ENCODE results near the gene NEUROD2.

The NEUROD2 gene

GRCh38 chr17:39578272-39578671, 29.4 kb downstream of the NEUROD2 start:
- no peak for DNase-seq

GRCh38 chr17:39576187-39576586, 31.5 kb downstream of the NEUROD2 start:
- DNase-seq = peak; percentile 12

DNA sequence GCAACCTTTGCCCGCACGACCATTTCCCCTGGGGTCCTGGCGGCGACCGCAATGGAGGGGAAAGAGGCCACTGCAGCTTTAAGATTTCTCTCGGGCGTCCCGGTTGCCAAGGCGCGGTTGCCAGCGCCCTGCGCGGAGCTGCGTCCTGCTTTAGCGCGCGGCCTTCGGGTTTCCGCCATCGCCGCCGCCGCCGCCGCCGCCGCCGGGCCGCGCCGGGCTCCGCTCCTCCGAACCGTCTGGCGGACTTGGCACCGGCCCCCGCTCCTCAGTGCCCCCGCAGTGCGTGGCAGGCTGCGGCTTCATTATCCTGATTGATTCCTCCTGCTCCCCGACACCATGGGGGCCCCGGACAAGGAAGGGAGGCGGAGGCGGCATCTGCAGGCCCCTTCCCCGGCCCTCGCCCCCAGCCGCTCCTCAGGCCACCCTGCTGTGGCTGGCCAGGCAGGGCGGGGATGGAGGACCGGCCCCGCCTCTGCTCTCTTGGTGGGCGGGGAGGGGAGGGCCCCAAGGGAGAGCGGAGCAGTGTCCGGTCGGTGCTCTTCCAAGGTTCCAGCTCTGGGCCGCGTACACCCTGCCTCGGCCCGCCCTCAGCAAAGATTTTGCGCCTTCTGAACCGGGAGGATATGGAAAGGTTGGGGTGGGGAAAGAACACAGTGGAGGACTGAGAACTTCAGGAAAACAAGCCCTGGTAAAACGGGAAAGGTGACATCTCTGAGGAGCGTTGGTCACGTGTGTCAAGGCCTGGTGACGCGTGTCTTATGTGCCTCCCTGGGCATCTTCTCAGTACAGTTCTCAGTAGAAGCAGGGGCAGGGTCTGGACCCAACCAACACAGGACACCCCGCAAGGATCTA, 34.0 kb downstream of the NEUROD2 start:
- DNase-seq = peak; percentile 77

DNA sequence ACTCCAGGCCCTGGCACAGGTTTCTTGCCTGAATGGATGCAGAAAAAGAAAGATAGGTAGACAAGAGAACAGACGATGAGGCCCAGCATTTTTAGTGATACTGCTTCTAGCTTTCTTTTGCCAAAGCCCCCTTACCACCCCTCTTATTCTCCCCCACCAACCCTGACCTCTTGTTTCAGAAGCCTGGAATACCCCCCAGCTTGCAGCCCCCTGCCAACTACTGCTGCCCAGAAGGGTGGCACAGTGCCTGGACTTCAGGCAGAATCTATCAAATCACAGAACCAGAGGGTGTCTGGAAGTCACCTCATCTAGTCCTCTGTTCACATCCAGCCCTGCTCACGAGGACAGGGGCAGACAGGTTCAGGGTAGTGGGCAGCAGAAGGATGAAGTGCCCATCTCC, 35.6 kb downstream of the NEUROD2 start:
- DNase-seq = no peak

DNA sequence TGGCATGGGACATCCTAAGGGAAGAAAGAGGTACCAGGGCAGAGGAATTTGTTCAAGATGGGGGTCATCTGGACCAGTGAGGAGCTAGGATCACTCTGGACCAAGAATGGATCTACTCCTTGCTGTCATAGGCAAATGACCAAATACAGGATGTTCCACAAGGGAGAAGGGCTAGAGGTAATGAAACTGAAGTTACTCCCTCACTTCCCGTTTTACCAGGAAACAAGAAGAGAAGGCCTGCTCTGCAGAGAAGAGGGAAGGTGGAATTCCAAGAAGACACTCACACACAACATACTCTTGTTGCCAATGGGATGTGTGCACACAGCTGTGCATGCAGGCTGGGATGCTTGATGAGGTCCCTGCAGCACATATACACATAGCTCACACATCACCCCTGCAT, 38.6 kb downstream of the NEUROD2 start:
- no peak for DNase-seq

- no peak for DNase-seq
Measured at GRCh38 chr17:39568702-39569101, 39.0 kb downstream of the NEUROD2 start.

DNA sequence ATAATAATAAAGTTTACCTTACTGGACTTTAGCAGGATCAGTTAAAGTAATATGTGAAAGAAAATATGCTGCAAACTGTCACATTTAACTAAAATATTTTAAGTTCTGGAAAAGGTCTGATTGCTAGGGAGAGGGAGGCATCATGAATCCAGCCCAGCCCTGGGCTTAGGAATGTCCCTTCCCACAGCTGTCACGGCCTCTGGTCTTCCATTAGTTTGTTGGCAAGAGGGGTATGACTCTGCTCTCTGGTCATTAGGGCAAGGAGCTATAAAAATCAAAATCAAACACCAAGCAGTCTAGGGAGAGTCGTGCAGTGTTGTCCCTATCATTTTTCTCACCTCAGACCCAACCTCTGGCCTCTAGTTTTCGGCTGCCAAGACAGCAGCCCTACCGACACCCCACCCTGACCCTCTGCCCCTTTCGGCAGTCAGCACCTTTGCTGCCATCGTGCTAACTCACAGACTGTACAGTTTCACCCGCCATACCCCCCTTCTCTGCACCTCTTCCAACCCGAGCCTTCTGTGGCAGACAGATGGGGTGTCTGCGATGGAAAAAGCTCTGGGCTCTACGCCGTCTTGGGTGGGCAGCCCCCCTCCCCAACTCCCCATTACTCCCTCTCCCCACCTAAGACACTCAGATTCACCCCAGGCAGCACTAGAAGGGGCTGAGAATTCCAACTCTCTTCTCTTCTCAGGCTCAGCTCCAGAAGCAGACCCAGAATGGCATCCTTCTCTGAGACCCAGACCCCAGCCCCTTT, 41.4 kb downstream of the NEUROD2 start:
- DNase-seq = no peak

- DNase-seq = peak; percentile 16
Measured at GRCh38 chr17:39564211-39564848, 43.4 kb downstream of the NEUROD2 start.

DNA sequence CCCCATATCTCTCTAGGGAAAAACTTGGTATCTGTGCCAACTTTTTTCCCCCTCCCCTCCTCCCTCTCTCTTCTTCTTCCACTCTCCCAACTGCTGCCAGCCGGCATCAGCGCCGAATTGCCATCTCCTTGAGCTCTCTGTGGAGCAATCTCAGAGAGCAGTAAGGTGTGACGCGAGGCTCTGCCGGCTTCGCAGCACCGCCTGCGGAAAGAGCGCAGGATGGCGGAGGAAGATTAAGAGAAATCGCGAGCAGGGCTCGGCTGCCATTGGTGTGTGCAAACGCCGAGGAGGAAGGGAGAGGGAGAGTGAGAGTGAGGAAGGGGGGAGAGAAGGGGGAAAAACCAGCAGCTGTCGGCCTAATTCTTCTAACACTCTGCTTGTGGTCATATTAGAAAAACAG, 44.2 kb downstream of the NEUROD2 start:
- DNase-seq = peak; percentile 17

DNA sequence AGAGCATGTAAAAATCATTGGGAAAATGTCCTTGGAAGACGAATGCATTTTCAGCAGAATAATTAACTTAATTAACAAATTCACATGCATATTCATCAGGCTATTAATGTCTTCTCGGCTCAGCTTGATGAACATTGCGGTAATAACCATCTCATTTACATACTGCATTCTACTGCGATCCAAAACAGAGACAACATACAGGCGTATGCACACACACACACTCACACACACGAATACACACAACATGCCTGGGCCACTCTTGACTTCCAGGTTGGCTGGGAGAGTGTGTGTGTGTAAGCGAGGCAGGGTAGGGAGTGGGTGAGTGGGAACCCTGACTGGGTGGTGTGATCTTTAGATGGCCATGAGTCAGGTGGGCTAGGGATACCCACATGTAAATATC, 44.7 kb downstream of the NEUROD2 start:
- DNase-seq = no peak

GRCh38 chr17:39562395-39562794, 45.3 kb downstream of the NEUROD2 start:
- DNase-seq = no peak

DNA sequence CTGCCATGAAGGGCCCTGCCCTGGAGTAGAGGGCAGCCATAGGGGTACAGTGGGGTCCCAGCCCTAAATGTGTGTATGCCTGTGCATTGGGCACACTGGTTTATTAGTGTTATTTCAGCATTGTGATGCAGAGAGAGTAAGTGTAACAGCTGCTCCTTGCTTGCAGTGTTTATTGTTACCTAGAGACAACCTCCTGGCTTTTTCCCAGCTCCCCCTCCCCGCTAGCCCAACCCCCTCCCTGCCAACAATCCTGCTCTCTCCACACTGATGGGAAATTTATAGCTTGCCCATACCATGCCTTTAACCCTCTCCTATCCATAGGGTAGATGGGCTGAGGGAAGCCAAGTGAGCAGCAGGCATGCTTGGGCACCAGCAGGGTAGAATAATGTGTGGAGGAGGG, 51.3 kb downstream of the NEUROD2 start:
- DNase-seq = peak; percentile 16

- no peak for DNase-seq
Measured at GRCh38 chr17:39555368-39555767, 52.4 kb downstream of the NEUROD2 start.
